UCSD-AML1 (cell line): Measurements from ENCODE around the gene RETN.
A peak's percentile ranks its signal among the peaks of the same experiment; 100 is the strongest.

Experiments
- DNase-seq: peaks from one replicate; lab custom pipeline; 2025; ENCODE audit not compliant: unreplicated experiment; lab: John Stamatoyannopoulos, UW

RETN gene

DNA sequence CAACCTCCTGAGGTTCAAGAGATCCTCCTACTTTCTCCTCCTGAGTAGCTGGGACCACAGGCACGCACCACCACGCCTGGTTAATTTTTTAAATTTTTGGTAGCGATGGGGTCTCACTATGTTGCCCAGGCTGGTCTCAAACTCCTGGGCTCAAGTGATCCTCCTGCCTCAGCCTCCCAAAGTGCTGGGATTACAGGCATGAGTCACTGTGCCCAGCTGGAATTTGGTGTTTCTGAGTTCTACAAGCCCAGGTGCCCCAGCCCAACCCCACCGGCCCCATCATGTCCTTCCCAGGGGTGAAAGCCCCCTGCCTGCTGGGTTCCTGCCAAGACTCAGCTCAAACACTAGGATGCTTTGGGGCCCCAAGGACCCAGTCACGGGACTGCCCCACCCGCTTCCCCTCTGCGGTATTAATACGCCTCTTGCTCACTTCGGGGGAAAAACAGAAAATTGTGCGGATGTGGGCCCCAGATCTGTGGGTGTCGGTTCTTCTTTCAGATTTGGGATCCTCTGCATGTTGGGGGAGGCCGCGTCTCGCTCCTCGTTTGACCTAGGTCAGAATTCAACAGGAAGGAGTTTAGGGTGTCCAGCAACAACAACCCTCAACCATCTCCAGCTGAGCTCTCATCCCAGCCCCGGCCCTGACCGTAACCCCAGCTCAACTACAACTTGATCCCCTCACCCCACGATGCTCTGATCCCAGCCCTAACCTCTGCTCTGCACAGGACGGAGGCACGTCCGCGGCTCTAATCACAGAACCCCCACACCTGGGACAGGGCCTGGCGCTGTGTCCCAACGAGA is 36.7 kb downstream of the RETN start:
- DNase-seq: peak; percentile 58

DNA sequence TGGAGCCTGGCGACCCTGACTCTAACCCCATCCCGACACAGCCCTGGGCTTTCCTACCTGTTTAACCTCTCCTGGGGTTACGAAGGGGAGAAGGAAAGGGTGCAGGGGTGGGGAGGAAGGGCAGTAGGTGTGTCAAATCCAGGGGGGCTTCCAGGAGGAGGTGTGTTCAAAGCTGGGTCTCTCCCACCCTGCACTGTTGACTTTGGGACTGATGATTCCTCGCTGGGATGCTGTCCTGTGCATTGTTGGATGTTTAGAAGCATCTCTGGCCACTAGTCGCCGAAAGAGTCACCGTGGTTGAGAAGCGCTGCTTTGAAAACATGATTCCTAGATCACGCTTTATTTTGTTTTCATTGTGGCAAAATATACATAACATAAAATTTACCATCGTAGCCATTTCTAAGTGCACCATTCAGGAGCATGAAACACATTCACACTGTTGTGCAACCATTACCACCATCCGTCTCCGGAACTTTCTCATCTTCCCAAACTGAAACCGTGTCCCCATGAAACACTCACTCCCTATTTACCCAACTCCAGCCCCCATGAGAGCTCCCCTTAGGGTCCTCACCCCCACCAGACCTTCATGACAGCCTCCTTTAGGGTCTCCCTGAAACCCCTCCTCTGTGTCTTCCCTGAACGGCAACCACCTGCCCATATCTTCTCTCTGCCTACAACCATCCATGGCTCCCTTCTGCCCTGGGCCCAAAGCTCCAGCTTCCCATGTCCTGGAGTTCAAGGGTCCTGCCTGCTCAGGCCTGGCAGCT is 37.5 kb downstream of the RETN start:
- DNase-seq: no peak

DNA sequence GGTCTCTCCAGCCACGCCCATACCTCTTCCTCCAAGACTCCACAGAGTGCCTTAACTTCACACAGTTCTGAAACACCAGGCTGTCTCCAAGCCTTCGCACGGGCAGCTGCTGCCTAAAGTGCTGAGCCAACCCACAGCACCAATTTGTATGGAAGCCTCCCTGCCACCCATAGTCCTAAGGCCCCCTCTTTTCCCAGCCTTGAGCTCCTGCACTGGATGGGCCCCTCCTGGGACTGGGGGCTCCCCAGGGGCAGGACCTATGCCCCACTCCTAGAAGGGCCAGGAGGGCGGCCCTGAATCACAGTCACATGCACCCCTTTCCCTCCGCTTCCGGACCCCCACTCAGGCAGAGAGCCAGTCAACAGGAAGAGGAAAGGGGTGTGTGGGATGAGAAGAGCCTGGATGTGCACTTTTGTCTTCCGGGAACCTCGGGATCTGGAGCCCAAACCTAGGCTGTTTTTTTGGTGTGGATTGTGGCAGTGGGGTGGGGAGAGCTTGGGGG is 38.2 kb downstream of the RETN start:
- DNase-seq: no peak

DNA sequence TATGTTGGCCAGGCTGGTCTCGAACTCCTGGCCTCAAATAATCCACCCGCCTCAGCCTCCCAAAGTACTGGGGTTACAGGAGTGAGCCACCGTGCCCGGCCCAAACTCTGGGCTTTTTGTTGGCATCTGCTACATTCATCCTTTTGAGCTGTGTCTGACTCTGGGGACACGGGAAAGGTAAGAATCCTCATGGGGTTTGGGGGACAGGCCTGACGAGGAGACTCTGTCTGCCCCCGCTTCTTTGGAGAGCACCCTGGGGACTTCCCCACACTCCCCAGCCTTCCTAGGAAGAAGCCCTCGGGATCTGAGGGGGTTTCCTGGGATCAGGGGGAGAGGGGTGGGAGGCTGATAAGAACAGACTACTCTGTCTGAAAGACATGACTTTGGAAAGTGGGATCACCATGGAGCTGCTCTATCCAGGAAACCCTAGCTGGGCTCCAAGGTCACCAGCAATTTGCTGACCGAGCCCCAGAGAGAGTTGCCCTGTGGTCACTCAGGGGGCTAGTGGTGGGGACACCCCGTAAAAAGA is 41.1 kb downstream of the RETN start:
- DNase-seq: no peak

DNA sequence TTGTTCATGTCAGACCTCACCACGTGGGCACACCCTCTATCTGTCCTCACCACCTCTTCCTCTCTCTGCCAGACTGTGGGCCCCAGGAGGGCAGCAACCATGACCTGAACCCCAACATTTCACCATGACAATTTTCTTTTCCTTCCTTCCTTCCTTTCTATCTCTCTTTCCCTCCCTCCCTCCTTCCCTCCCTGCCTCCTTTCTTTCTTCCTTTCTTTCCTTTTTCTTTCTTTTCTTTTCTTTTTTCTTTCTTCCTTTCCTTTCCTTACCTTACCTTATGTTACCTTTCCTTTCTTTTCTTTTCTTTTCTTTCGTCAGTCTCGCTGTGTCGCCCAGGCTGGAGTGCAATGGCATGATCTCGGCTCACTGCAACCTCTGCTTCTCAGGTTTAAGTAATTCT is 41.8 kb downstream of the RETN start:
- no peak for DNase-seq

DNA sequence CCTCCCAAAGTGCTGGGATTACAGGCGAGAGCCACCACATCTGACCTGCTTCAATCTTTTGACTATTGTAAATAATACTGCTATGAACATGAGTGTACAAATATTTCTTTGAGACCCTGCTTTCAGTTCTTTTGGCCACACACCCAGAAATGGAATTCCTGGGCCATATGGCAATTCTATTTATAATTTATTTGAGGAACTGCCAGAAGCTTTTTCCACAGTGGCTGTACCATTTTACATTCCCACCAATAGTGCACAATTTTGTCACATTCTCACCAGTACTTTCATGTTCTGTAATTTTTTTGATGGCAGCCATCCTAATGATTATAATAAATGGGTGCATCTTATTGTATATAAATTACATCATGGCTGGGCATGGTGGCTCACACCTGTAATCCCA is 46.8 kb downstream of the RETN start:
- no peak for DNase-seq

DNA sequence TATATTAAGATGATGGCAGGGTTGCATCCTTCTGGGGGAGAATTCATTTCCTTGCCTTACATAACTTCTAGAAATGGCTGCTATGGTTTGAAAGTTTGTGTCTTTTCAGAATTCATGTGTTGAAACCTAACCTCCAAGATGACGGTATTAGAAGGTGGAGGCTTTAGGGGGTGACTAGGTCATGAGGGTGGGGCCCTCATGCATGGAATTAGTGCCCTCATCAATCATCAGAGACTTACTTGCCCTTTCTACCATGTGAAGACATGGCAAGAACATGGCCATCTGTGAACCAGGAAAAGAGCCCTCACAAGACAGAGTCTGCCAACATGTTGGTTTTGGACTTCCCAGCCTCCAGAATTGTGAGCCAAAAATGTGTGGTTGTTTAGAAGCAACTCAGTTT is 47.9 kb downstream of the RETN start:
- no peak for DNase-seq

DNA sequence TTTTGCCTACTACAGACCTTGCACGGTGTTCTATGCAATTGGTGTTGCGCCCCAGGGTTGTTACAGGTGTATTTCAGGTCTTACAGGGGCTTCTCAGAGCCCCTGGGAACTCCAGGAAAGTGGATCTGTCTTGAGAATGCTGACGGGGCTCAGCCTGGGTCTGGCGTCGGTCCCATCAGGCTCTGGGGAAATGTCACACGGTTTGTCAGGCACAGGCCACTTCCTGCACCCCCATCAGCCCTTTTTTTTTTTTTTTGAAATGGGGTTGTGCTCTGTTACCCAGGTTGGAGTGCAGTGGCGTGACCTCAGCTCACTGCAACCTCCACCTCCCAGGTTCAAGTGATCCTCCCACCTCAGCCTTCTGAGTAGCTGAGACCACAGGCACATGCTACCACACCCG is 49.8 kb downstream of the RETN start:
- no peak for DNase-seq
